ENCODE results near the gene PDE4B. TPM values are rescaled to one million over a fixed set of nuclear protein-coding genes. Genes with fewer than 3 reads are reported as not detected.

Gene PDE4B
- total and polyA plus RNA-seq, 10 of the 15 experiments (the other 5 are each of a cell fraction or from before 2014, with no cell fraction given): 3.0 to 13.2 (median 5.7) TPM

DNA sequence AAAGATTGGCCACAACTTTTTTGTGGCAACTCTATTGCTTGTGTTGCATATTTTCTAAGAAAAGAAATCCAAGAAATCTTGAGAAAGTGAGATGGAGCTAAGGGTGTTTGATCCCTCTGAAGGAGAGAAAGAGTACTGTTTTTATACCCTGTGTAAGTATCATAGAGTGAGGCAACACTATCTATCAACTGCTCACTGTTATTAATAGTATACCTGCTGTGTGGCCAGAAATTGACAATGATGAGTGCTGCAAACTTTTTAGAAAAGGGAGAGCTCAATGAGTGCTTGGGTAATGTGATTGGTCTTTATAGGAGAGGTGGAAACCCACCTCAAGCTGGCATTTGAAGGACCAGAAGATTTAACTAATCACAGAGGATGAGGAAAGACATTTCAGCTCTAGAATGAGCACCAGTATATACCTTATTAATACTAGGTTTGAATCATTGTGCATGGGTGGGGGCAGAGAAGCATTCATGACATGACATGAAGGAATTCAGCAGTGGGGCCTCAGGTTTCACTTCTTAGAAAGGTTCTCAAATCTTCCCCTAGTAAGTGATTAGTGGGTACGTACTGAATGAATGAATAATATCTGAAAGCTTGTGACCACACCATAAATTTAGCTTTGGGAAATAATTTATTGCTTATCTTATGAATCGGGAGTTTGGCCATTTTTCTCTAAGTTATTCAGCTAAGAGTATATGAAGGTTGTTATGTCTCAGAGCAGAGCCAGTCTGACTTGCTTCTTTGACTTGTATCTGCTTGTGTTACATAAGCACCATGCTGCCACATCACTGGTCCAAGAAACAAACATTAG, 572.1 kb downstream of the PDE4B start (continued):
- TF ChIP-seq, protein P1, sequence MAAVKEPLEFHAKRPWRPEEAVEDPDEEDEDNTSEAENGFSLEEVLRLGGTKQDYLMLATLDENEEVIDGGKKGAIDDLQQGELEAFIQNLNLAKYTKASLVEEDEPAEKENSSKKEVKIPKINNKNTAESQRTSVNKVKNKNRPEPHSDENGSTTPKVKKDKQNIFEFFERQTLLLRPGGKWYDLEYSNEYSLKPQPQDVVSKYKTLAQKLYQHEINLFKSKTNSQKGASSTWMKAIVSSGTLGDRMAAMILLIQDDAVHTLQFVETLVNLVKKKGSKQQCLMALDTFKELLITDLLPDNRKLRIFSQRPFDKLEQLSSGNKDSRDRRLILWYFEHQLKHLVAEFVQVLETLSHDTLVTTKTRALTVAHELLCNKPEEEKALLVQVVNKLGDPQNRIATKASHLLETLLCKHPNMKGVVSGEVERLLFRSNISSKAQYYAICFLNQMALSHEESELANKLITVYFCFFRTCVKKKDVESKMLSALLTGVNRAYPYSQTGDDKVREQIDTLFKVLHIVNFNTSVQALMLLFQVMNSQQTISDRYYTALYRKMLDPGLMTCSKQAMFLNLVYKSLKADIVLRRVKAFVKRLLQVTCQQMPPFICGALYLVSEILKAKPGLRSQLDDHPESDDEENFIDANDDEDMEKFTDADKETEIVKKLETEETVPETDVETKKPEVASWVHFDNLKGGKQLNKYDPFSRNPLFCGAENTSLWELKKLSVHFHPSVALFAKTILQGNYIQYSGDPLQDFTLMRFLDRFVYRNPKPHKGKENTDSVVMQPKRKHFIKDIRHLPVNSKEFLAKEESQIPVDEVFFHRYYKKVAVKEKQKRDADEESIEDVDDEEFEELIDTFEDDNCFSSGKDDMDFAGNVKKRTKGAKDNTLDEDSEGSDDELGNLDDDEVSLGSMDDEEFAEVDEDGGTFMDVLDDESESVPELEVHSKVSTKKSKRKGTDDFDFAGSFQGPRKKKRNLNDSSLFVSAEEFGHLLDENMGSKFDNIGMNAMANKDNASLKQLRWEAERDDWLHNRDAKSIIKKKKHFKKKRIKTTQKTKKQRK (IDR thresholded peaks at IDR 0.05; ENCODE audit: low read depth, low read length): no peak
- TF ChIP-seq, protein P2, sequence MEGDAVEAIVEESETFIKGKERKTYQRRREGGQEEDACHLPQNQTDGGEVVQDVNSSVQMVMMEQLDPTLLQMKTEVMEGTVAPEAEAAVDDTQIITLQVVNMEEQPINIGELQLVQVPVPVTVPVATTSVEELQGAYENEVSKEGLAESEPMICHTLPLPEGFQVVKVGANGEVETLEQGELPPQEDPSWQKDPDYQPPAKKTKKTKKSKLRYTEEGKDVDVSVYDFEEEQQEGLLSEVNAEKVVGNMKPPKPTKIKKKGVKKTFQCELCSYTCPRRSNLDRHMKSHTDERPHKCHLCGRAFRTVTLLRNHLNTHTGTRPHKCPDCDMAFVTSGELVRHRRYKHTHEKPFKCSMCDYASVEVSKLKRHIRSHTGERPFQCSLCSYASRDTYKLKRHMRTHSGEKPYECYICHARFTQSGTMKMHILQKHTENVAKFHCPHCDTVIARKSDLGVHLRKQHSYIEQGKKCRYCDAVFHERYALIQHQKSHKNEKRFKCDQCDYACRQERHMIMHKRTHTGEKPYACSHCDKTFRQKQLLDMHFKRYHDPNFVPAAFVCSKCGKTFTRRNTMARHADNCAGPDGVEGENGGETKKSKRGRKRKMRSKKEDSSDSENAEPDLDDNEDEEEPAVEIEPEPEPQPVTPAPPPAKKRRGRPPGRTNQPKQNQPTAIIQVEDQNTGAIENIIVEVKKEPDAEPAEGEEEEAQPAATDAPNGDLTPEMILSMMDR (IDR thresholded peaks at IDR 0.05 in 2 of 3, conservative IDR thresholded peaks at IDR 0.05 in 1 of 3; ENCODE audit: control insufficient read depth in 2 of 3, extremely low read depth in 1 of 3, insufficient read depth in 1 of 3, low read depth in 3 of 3, low read length in 3 of 3): no peak
- TF ChIP-seq EZH2 (IDR thresholded peaks at IDR 0.05; ENCODE audit: borderline replicate concordance, control insufficient read depth, low read depth, low read length) (no peak), MTA2 (IDR thresholded peaks at IDR 0.05; ENCODE audit: low read depth) (peak; percentile 75), BCL11A (IDR thresholded peaks at IDR 0.05; ENCODE audit: low read depth, low read length) (peak; percentile 23; the same call in 1 of the 2 replicates), MYC (IDR thresholded peaks at IDR 0.05; ENCODE audit: insufficient read depth, insufficient read length, insufficient replicate concordance, low read length, severe bottlenecking) (no peak), RAD21 (IDR thresholded peaks at IDR 0.05; ENCODE audit: insufficient read depth, low read depth, low read length) (no peak), SMAD5 (IDR thresholded peaks at IDR 0.05; ENCODE audit: low read depth) (no peak), CBX5 (IDR thresholded peaks at IDR 0.05; ENCODE audit: low read depth) (peak; percentile 61; the same call in 1 of the 2 replicates), CBX3 (IDR thresholded peaks at IDR 0.05; ENCODE audit: borderline replicate concordance, low read depth) (no peak), POLR2AphosphoS5 (IDR thresholded peaks at IDR 0.05; ENCODE audit: low read length) (no peak), WRNIP1 (IDR thresholded peaks at IDR 0.05; ENCODE audit: borderline replicate concordance, low read depth, low read length) (no peak), RAD51 (IDR thresholded peaks at IDR 0.05) (no peak), RB1 (IDR thresholded peaks at IDR 0.05; ENCODE audit: borderline replicate concordance) (no peak), EED (IDR thresholded peaks at IDR 0.05; ENCODE audit: low read depth) (peak; percentile 38; the same call in 1 of the 2 replicates), NFYA (IDR thresholded peaks at IDR 0.05; ENCODE audit: borderline replicate concordance, low read depth, low read length) (no peak), GATAD2B (conservative IDR thresholded peaks at IDR 0.05; ENCODE audit: low read depth) (no peak), RFX5 (IDR thresholded peaks at IDR 0.05; ENCODE audit: low read depth, low read length) (no peak)
- TF ChIP-seq, protein P3, sequence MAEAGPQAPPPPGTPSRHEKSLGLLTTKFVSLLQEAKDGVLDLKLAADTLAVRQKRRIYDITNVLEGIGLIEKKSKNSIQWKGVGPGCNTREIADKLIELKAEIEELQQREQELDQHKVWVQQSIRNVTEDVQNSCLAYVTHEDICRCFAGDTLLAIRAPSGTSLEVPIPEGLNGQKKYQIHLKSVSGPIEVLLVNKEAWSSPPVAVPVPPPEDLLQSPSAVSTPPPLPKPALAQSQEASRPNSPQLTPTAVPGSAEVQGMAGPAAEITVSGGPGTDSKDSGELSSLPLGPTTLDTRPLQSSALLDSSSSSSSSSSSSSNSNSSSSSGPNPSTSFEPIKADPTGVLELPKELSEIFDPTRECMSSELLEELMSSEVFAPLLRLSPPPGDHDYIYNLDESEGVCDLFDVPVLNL (IDR thresholded peaks at IDR 0.05; ENCODE audit: low read depth, low read length): no peak
- TF ChIP-seq, protein P4, sequence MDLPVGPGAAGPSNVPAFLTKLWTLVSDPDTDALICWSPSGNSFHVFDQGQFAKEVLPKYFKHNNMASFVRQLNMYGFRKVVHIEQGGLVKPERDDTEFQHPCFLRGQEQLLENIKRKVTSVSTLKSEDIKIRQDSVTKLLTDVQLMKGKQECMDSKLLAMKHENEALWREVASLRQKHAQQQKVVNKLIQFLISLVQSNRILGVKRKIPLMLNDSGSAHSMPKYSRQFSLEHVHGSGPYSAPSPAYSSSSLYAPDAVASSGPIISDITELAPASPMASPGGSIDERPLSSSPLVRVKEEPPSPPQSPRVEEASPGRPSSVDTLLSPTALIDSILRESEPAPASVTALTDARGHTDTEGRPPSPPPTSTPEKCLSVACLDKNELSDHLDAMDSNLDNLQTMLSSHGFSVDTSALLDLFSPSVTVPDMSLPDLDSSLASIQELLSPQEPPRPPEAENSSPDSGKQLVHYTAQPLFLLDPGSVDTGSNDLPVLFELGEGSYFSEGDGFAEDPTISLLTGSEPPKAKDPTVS (IDR thresholded peaks at IDR 0.05; ENCODE audit: low read depth, low read length): no peak
- TF ChIP-seq, protein P5, sequence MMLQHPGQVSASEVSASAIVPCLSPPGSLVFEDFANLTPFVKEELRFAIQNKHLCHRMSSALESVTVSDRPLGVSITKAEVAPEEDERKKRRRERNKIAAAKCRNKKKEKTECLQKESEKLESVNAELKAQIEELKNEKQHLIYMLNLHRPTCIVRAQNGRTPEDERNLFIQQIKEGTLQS (IDR thresholded peaks at IDR 0.05; ENCODE audit: borderline replicate concordance, extremely low read depth, low read depth, low read length): no peak

All from GM12878 (cell line).